Right lobe of liver (tissue), 4 donors: Measurements from ENCODE around the gene DNAH17.

Experiments used
- POLR2A ChIP-seq: fragments of 450-650 bp; IDR thresholded peaks from one replicate; pipeline ENCODE4 v1.6.1; 2017; ENCODE audit warnings: antibody characterized with exemption, mild to moderate bottlenecking
- TF ChIP-seq, protein P1 (sequence below), 4 donors: fragments of 200-600 bp in 3 of 4; fragments of 450-650 bp in 1 of 4; IDR thresholded peaks; one replicate each; pipeline versions ENCODE4 v1.5.1 to v1.8.0; 2016 to 2022; ENCODE audit warnings: antibody characterized with exemption in 4 of 4, mild to moderate bottlenecking in 2 of 4
- donor health status: DM: no; HTN: no; CAD: no.
- donor health status: DM: no; HTN: no; CAD: no.
- donor health status: DM: no; HTN: yes; CAD: no.

DNA sequence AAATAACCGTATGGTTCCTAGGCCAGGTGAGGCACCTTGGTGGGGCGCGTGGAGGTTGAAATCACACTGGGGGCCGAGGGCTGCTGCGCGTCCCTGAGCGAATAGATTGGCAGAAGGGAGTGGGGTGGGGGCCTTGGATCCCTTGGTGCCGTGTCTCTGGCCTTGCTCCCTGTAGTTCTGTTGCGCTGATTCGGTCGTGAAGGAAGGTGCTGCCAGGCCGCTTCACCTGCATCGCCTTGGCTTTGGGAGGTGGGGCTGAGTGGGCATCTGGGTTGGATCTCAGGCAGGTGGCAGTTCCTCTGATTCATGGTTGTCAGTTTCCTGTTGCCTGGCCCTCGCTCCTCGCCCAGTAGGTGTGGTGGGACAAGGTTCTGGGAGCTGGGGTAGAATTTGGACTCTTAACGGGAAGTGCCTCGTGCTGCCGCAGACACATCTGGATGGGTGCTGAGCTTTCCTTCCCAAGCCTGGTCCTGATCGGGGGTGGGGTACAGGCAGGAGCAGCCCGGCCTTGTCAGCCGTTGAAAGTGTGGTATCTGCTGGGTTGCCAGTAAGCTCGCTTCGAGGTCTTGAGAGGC, 168.6 kb downstream of the DNAH17 start:
- TF ChIP-seq, protein P1, sequence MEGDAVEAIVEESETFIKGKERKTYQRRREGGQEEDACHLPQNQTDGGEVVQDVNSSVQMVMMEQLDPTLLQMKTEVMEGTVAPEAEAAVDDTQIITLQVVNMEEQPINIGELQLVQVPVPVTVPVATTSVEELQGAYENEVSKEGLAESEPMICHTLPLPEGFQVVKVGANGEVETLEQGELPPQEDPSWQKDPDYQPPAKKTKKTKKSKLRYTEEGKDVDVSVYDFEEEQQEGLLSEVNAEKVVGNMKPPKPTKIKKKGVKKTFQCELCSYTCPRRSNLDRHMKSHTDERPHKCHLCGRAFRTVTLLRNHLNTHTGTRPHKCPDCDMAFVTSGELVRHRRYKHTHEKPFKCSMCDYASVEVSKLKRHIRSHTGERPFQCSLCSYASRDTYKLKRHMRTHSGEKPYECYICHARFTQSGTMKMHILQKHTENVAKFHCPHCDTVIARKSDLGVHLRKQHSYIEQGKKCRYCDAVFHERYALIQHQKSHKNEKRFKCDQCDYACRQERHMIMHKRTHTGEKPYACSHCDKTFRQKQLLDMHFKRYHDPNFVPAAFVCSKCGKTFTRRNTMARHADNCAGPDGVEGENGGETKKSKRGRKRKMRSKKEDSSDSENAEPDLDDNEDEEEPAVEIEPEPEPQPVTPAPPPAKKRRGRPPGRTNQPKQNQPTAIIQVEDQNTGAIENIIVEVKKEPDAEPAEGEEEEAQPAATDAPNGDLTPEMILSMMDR (IDR thresholded peaks at IDR 0.05), result no peak
- no peak for TF ChIP-seq POLR2A
